GM19025 (cell line): Measurements from ENCODE around the gene MBL2.

Source experiments
- ATAC-seq: cut with Tn5 transposase; IDR thresholded peaks from one replicate; pipeline ENCODE4 v1.9.1; 2021; ENCODE audit warnings: mild to moderate bottlenecking, low read depth, moderate library complexity; ENCODE audit not compliant: unreplicated experiment

Gene MBL2

DNA sequence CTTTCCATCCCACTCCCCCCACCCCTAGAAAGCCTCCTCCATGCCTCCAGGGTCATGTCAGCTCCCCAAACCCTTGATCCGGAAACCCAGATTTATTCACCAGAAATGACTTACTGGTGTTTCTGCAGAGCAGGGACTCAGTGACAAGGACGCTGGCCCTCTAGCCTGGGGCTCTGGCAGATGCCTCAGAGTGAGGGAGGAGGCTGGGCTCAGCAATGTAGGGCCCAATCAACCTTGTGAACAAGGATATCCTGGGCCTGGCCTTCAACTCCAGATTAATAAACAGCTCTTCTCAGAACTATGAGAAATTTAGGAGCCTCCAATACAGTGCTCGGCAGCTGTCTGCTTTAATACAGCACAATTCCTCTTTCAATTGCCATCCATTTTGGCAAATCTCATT is at the start of gene MBL2:
TSS of gene MBL2 (minus strand) at position 162 of the 400 bp plus-strand sequence. CDS start 1,149 bp downstream, outside the sequence.
- no peak for ATAC-seq

DNA sequence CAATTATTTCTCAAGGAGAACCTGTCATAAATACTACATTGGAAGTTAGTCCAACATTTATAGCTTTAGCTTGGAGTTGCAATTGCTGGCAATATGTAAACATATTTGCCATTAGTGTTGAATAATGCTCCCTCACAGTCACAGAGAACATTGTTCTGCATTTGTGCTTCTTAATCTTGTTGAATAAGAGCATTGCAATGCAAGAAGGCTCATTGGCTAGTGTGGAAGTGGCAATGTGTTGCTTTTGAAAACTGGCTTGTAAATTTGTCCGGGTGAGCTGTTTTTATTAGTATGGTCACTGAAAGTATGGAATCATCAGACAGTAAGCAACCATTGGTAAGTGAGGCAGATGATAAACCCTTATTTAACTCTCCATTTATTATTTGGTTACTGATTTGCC is 47.7 kb upstream of the MBL2 start:
- no peak for ATAC-seq

DNA sequence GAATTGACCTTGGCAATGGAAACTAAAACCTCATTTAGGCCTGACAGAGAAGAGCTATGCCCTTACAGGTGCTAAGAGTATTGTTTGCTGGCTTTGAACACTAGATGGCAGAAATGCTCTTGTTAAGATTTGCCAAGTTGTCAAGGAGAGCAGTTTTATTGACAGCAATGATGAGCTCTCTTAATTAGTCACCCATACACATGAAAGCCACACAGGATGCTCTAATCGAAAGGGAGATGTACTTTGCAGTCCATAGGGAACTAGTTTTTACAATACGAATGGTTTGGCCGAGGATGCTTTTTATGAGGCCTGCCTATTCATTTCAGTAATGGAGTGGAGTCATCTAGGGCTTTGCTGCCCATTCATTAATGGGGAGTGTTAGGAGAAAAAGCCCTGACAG is 45.4 kb upstream of the MBL2 start:
- ATAC-seq, result peak; percentile 89

DNA sequence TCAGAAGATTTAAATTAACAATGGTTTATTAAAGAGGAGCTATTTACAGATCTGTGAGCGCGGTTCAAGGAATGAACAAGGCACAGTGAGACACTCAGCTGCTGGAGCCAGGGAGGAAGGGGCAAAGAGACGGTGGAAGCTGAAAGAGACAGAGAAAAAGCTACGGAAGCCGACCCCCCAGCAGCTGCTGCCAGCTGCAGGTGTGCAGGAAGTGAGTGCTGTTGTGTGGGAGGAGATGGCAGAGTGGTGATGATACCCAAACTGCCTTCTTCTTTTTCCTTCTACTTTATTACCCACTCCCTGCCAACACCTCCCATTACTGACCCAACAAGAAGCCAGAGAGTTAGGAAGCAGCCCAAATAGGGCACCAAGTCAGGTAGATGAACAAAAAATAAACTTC is 41.9 kb upstream of the MBL2 start:
- ATAC-seq, result no peak

DNA sequence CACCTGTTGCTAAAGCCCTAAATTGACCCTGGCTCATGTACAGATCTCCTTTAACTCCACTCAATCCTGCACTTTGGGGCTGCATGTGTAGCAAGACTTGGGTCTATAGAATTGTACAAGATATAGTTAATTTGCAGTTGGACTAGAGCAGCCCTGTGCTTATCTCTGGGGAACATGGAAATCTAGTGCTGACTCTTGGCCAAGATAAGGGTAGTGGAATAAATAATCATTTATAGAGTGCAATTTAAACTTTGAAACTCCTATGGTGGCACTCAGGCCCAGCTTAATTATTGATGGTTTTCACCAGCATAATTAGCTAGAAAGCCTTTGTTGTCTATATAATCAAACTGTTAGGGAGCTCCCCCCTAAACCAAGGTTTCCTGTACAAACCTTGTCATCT is 39.2 kb upstream of the MBL2 start:
- no peak for ATAC-seq

DNA sequence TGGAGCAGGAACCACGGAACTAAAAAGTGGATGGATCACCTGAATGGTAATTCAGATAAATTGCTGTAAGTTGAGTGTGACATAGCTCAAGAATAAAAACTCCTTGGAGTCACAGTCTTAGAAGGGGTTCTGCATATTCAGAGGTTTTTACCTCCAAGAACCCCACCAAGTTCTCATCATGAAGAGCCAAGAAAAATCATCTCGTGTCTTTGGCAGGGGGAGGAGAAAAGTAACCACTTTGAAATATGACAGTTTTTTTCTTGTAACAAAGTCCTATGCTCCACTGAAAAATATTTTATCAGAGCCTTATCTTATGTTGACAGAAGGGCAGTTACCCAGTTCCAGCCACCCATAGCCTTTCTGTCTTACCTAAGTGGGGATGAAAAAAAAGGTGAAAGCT is 38.2 kb upstream of the MBL2 start:
- ATAC-seq, result no peak

DNA sequence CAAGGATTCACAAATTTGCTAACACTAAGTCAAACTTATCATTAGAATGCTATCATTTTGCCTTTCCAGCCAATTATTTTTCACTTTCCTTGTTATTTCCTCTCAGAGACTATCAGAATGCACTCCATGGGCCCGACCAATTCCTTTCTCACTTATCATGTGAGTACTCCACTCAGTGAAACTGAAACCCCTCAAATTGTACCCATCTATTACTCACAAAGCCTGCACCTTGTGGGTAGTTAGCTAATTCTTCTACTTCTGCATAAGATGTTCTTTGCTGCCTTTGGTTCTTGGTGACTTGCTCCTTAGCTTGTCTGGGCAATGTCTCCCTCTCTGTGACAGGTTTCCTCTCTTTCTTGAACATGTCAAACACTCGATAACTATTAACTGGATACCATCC is 35.2 kb upstream of the MBL2 start:
- ATAC-seq, result peak; percentile 43

DNA sequence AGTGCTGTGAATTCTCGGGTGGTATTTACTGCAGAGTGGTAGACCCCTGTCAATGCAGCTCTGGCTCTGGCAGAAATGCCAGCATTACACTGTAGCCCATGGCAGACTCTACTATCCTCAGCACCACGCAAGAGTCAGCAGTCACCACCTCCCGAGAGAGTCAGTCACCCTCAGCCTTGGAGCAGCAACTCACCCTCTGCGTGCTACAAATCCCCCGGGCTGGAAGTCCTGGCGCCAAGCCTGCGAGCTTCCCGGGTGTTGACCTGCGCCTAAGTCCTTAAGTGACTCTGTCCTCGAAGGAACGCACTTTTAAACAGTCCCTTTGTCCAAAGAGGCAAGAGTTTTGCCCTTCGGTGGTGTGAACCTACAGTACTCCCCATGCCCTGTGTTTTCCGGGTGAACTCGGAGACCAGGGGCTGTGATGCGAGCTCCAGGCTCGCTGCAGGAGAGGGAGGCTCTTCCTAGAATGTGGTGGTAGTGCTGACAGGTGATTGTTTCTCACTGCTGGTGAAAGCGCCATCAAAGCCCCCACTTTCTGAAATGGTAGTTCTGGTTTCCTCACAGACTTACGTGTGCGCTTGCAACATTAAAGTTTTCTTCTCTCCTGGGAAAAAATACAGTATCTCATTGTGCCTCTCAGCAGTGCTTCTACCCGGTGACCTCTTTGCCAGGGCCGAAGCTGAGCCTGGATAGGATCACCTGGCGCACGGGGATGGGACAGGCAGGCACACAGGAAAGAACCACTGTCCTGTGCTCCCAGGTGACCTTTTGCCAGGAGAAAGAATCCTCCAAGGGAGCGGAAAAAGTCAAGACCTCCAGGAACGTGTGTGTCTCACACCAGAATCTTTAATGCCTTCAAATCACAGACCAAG is 33.1 kb upstream of the MBL2 start:
- ATAC-seq, result no peak

DNA sequence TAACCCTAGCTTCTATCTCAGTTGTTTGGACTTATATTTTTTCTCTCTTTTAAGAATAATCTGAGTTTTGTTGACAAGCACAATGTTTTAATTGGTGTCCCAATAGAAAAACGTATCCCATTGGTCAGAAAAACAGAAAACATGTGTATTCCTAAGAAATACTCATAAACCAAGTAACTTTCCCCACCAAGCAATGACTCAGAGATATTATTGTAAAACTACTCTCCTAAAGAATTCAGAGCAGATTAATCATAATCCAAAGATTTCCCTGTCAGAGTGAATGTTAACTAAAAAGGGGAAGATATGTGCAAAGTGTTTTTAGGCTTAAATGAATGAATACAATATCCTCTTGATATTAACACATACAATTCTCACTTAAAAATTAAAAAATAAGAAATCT is 29.4 kb upstream of the MBL2 start:
- no peak for ATAC-seq

DNA sequence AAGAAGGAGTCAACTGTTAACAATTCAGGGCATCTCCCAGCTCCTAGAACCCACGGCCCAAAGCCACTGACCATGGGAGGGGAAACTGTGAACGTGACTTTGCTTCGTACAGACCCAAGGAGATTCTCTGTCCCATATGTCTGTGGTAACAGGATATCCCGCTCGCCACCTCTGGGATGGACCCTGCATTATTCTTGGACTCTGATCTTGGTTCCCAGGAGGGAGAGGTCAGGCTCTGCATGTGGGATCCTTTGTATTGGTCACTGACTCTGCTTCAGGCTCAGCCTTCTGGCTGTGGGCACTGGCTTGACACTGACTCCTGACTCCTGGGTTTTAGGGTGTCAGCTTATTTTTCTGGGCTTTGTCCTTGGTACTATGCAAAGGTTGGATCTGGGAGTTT is 13.5 kb upstream of the MBL2 start:
- no peak for ATAC-seq

DNA sequence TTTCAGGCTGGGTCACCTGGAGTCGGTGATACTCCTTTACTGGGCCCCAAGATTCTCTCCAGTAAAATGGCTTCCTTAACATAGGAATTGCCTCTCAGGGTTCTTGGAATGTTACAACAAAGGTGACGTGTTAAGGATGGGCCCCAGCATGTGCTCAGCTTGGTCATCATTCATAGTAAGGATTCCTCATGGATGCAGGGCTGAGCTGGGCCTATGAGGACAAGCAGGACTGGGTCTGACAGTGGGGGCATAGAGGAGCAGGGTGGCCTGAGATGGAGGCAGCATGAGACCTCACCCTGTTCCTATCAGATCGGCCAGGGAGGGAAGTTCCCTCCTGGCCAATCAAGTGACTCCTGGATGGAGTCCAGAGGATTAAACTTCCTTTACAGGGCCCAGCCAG is 12.8 kb upstream of the MBL2 start:
- no peak for ATAC-seq

DNA sequence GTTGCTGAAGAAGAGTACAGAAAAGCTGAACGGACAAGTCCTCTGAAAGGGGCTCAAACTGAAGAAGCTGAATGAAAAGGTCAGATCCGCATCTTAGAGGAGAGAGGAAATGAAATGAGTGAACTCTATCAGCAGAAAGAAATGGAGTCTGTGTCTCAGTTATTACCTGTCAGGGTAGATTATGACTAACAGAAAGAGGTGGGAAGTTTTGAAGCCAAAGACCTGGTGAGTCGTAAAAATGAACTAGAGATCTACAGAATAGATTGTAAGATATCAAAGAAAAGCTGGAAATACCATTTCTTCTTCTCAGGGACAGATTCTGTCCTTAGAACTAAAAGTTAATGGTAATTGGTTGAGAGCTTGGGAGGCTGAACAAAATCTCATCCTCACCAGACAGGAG is 11.1 kb upstream of the MBL2 start:
- ATAC-seq, result no peak

DNA sequence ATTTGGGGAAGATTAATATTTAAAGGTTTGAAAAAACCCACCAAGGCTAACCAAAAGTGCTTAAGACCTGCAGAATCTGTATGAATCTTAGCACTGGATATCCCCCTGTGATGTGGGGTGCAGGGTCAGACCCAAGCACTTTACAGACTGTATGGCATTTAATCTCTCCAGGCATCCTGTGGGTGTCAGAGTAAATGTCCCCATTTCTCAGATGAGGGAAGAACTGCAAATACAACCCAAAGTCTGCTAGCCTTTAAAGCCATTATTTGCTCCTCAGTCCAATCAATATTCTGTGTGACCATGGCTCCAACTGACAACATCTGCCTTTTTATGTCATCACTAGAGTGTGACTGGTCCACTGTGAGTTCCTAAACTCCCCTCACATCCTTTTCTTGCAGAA is 10.0 kb upstream of the MBL2 start:
- ATAC-seq, result no peak

DNA sequence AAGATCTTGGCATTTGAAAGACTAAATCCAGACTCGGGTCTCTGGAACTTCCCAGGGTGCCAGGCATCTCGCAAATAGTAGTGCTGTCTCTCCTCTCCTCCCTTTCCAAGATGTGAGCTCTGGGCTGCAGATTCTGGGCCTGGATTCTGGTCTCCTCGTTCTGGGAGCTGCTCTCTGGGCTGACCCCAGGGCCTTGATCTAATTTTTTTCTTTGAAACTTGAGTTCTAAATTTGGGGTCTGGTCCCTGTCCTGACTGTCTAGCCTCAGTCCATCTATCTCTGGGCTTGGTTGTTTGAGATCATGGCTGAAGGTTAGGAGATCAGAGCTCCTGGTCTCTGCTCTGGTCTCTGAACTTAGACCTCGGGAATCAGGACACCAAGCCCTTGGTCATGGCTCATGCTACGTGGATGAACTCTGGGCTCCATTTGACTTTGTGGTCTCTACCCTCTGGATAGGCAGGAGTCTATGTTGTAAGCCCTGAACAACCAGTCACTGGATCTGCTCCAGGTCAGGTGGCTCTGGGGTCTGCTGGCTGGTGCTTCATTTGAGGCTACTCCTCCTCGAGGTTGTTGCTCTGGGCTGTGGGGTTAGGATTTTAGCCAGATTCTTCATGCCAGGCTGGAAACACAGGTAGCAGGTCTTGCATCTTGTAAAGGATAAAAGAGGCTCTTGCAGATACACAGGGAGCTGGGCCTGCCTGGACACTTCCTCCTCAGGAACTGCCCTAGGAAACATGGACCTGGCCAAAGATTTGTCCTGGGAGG is 8.0 kb upstream of the MBL2 start:
- ATAC-seq, result no peak

DNA sequence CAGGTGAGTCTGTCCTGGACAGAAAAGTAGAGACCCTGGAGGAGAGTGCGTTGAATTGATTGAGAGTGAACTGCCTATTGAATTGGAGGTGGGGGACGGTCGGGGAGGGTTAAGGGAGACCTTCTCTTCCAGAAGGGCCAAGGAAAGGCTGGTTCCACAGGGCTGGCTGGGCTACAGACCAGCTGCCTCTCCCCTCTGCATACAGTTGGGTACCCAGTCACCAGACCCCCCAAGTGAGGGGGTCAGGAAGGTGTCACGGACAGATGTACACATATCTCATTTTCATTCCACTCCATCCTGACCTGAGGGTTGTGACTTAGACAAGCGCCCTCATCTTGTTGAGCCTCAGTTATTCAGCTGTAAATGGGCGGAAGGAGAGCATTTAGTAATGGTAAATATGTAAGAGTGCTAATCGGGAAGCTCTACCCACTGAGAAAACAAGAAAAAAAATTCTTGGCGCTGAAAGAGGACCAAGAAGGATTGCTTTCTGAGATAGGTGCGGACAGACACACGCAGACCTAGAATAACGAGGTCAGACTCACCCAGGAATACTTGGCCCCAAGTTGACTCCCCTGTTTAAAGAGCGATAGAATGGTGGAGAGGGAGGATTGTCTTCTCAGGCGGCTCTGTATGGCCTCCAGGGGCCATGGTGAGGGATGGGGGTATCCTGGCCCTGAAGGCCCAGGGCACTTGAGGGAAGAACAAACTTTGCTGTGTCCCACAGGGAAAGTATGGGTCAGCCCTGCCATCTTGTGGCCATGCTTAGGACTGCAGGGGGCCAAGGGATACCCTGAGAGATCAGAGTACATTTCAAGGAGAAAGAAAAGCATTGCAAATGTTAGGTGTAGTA is 7.2 kb upstream of the MBL2 start:
- peak; percentile 72 for ATAC-seq

DNA sequence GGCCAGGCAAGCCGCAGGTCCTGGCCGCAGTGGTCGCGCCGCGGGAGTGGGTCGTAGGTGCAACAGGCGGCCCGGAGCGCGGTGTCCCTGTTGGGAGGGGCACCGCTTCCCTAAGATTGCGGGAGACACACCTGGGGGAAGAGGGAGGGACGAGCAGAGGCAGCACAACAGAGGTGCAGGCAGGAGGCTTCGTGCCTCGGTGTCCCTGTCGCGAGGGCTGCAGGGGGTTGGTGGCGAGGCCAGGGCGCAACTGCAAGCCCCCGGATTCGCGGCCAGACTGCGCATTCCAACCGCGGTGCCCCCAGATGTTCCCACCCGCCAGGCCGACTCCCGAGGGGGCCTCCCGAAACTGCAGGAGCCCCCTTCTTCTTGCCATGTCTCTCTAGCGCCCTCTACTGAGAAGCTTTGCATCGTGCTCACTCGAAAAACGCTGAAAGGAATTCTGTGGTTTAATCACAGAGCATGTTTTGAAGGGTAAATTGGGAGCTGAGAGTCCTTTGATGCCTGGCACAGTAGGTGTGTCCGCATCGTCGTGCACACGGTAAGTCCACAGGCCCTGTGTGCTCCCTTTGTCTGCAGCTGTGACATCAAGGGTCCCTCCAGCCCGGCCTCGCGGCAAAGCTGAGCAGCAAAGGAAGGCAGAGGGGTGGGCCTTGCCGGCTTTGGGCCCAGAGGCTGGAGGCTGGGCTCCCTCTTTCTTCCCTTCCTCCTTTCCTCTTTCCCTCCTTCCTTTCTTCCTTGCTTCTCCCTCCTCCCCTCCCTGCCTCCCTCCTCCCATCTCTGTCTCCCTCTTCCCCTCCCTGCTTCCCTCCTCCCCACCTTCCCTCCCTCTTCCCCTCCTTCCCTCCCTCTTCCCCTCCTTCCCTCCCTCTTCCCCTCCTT is 6.2 kb upstream of the MBL2 start:
- no peak for ATAC-seq

DNA sequence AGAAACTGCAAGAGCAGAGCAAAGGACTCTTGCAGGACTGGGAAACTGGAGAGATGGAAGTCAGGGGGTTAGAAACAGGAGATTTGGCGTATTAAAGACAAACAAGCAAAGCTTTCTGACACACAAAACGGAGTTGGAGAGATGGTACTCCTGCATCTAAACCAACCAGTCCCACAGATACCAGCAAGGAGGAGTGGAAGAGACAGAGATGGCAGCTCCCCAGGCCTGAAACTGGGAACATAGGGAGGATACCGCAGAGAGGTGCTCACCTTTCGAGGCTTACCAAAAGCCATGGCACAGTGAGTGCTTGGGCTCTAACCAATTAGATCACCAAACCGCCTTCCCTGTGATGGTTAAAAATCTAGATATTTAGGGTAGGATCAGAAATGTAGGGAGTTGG is 4.8 kb upstream of the MBL2 start:
- no peak for ATAC-seq

DNA sequence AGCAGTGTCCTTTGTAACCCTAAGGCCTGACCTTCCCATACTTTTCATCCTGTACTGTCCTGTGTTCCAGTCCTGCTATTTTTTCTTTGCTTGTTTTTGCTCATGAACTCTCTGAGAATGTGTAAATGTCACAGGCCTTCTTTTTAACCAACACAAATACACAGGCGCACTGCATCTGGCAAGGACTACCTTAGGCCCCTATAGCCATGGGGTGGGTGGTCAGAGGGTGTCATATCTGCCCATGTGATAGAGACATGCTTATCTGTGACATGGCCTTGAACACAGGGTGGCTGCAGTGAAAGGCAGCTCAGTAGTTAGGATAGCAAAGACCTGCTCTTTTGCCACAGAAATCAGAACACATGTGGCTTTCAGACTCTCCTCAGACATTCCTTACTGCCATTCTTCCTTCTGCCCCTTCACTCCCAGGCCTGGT is 3.9 kb upstream of the MBL2 start:
- ATAC-seq, result no peak

DNA sequence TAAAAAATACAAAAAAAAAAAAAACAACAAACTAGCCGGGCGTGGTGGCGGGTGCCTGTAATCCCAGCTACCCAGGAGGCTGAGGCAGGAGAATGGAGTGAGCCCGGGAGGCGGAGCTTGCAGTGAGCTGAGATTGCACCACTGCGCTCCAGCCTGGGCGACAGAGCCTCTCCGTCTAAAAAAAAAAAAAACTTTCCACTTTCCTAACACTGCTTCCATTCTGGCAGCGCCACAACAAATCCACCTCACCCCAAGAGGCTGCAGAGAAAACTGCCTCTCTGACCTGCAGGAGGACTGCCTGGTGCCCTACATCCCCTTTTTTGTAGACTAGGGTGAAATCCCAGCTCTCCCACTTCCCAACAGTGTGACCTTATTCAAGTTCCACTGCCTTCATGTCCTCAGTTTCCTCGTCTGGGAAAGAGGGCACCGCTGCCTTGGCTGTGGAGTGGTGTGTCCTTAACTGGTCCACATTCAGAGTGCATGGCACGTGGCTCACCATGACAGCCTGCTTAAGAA is 2.6 kb upstream of the MBL2 start:
- ATAC-seq, result no peak

DNA sequence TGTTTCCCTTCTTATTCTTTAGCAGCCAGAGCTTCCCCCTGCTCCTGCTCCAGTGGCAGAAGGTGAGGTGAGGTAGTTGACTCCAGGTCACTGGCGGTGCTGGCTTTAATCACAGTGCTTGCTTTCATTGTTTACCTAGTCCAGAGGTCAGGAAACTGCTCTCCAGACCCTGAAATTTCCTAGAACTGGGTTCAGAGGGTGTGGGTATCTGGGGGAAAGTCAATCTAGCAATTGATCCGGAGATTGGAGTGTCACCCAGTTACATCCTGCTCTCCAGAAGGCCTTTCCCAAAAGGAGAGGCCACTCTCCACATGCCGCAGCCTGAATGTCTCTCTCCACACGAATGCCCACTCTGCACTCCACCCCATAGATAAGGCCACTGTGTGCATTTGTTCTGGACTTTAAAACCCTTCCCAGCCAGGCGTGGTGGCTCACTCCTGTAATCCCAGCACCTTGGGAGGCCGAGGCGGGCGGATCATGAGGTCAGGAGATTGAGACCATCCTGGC is 2.1 kb upstream of the MBL2 start:
- no peak for ATAC-seq
